Choroid plexus epithelial cell (primary cell): ENCODE data around the gene DDX4.

Experiments
- DNase-seq: peaks from one replicate; pipeline ENCODE4 v3.0.0-alpha.2; 2010; ENCODE audit warnings: low read depth
- H3K4me3 ChIP-seq: 2 replicates; pipeline ENCODE4 v1.5.1; 2011; ENCODE audit warnings: low read depth, mild to moderate bottlenecking, control low read depth, low read length, moderate library complexity
- CTCF ChIP-seq: conservative IDR thresholded peaks from 2 replicates; pipeline ENCODE4 v1.5.1; 2011; ENCODE audit warnings: low read depth, mild to moderate bottlenecking, control low read depth, inconsistent platforms, low read length, moderate library complexity

DDX4 gene

GRCh38 chr5:55853818-55854217 lies 116.0 kb downstream of the DDX4 start:
- peak; percentile 40 for DNase-seq
- no peak for TF ChIP-seq CTCF
- H3K4me3 ChIP-seq = no peak overlapping the region

GRCh38 chr5:55855509-55855908 lies 117.6 kb downstream of the DDX4 start:
- no peak overlapping the region for H3K4me3 ChIP-seq
- DNase-seq = peak; percentile 57
- peak; percentile 42 for TF ChIP-seq CTCF

GRCh38 chr5:55856516-55857246 lies 118.8 kb downstream of the DDX4 start:
- H3K4me3 ChIP-seq = no peak overlapping the region
- no peak for TF ChIP-seq CTCF
- peak; percentile 32 for DNase-seq

GRCh38 chr5:55857247-55857640 lies 119.4 kb downstream of the DDX4 start:
- TF ChIP-seq CTCF = no peak
- peak; percentile 44 for DNase-seq
- H3K4me3 ChIP-seq = no peak overlapping the region

- no peak overlapping the region for H3K4me3 ChIP-seq
- no peak for DNase-seq
- no peak for TF ChIP-seq CTCF
Measured at GRCh38 chr5:55858104-55858503, 120.2 kb downstream of the DDX4 start.

- no peak for DNase-seq
Measured at GRCh38 chr5:55860288-55860687, 122.4 kb downstream of the DDX4 start.

More at GRCh38 chr5:55860288-55860687, 122.4 kb downstream of the DDX4 start:
- H3K4me3 ChIP-seq = no peak overlapping the region
- TF ChIP-seq CTCF = no peak
